SK-N-SH (cell line): ENCODE data around the gene ALDH3B1. TPM values are rescaled to one million over a fixed set of nuclear protein-coding genes. Genes with fewer than 3 reads are reported as not detected.
A peak's percentile ranks its signal among the peaks of the same experiment; 100 is the strongest.

Source experiments
- CTCF ChIA-PET: fragments of 300-600, 350-600 bp; formaldehyde crosslinking; extraction: SDS; loops from one replicate; lab custom pipeline; 2021; lab: Yijun Ruan, JAX
- POLR2A ChIA-PET: fragments of 350-600 bp; sonication (Branson Sonifier 250); formaldehyde crosslinking; extraction: SDS; loops from one replicate; lab custom pipeline; 2020; ENCODE audit warnings: antibody characterized with exemption, inconsistent platforms; lab: Yijun Ruan, JAX
- DNase-seq: peaks from one replicate; pipeline ENCODE4 v3.0.0; 2012
- H2AFZ ChIP-seq: fragments of 200-600 bp; sonication (generic); 2 replicates; pipeline ENCODE4 v1.8.1; 2016; ENCODE audit warnings: antibody characterized with exemption, mild to moderate bottlenecking, low read depth
- H3F3A ChIP-seq: fragments of 200-600 bp; sonication (generic); replicated peaks from 2 replicates; pipeline ENCODE3; 2016; ENCODE audit warnings: antibody characterized with exemption, mild to moderate bottlenecking; ENCODE audit not compliant: insufficient read depth
- H3K27ac ChIP-seq, 2 experiments: fragments of 200-500 bp in 1 of 2; fragments of 200-600 bp in 1 of 2; sonication (Bioruptor generic) in 1 of 2; sonication (generic), shearing (Covaris generic) in 1 of 2; 2 replicates each; pipeline versions ENCODE4 v1.5.1 to v1.6.1; 2014 to 2016; ENCODE audit warnings: low read depth in 2 of 2, inconsistent platforms in 1 of 2, low read length in 1 of 2, mild to moderate bottlenecking in 1 of 2, mixed read lengths in 1 of 2
- H3K27me3 ChIP-seq: fragments of 200-600 bp; sonication (generic), shearing (Covaris generic); 2 replicates; pipeline ENCODE4 v1.6.1; 2016; ENCODE audit warnings: mixed run types; ENCODE audit not compliant: insufficient read depth
- H3K36me3 ChIP-seq, 2 experiments: fragments of 200-500 bp in 1 of 2; fragments of 200-600 bp in 1 of 2; sonication (Bioruptor generic) in 1 of 2; sonication (generic) in 1 of 2; replicated peaks in 1 of 2; 2 replicates each; pipeline versions ENCODE3 to v1.5.1; 2014 to 2016; ENCODE audit warnings: low read length in 1 of 2, mild to moderate bottlenecking in 1 of 2; ENCODE audit not compliant: insufficient read depth in 2 of 2, control insufficient read depth in 1 of 2
- H3K4me1 ChIP-seq, 2 experiments: fragments of 200-500 bp in 1 of 2; fragments of 200-600 bp in 1 of 2; sonication (Bioruptor generic) in 1 of 2; sonication (generic), shearing (Covaris generic) in 1 of 2; 2 replicates each; pipeline versions ENCODE4 v1.5.1 to v1.6.1; 2014 to 2016; ENCODE audit warnings: low read depth in 1 of 2, low read length in 1 of 2, mixed run types in 1 of 2; ENCODE audit not compliant: insufficient read depth in 2 of 2, control insufficient read depth in 1 of 2
- H3K4me2 ChIP-seq: fragments of 200-600 bp; sonication (generic), shearing (Covaris generic); 2 replicates; pipeline ENCODE4 v1.6.1; 2017; ENCODE audit warnings: mixed run types
- H3K4me3 ChIP-seq, 2 experiments: fragments of 200-500 bp in 1 of 2; fragments of 200-600 bp in 1 of 2; sonication (Bioruptor generic) in 1 of 2; sonication (generic), shearing (Covaris generic) in 1 of 2; 2 replicates each; pipeline versions ENCODE4 v1.5.1 to v1.8.1; 2014 to 2016; ENCODE audit warnings: low read depth in 2 of 2, inconsistent platforms in 1 of 2, low read length in 1 of 2, mild to moderate bottlenecking in 1 of 2, mixed read lengths in 1 of 2, moderate library complexity in 1 of 2
- H3K79me2 ChIP-seq: fragments of 200-600 bp; sonication (generic); 2 replicates; pipeline ENCODE4 v1.8.1; 2017; ENCODE audit warnings: mild to moderate bottlenecking; ENCODE audit not compliant: insufficient read depth
- H3K9ac ChIP-seq: fragments of 200-600 bp; sonication (generic); 2 replicates; pipeline ENCODE4 v1.6.1; 2017; ENCODE audit warnings: mixed run types
- H3K9me2 ChIP-seq: fragments of 200-600 bp; sonication (generic); 2 replicates; pipeline ENCODE4 v1.6.1; 2017; ENCODE audit warnings: mixed run types
- H3K9me3 ChIP-seq: fragments of 200-600 bp; sonication (generic); 2 replicates; pipeline ENCODE4 v1.6.1; 2017; ENCODE audit warnings: mixed run types, mild to moderate bottlenecking, moderate library complexity
- H4K20me1 ChIP-seq: fragments of 200-600 bp; sonication (generic); 2 replicates; pipeline ENCODE4 v1.6.1; 2017; ENCODE audit warnings: mild to moderate bottlenecking, mixed run types; ENCODE audit not compliant: insufficient read depth
- EP300 ChIP-seq, 2 experiments: IDR thresholded peaks; 2 replicates each; pipeline versions ENCODE4 v1.4.0 to v1.6.1; 2012; ENCODE audit warnings: borderline replicate concordance in 1 of 2, low read depth in 1 of 2, low read length in 1 of 2
- EZH2phosphoT487 ChIP-seq: fragments of 200-600 bp; sonication (generic); IDR thresholded peaks from 2 replicates; pipeline ENCODE4 v1.6.1; 2017; ENCODE audit warnings: low read depth, mixed run types, mild to moderate bottlenecking, antibody characterized with exemption, moderate library complexity, borderline replicate concordance
- FOSL2 ChIP-seq: IDR thresholded peaks from 2 replicates; pipeline ENCODE4 v1.4.0; 2012; ENCODE audit warnings: low read depth, mild to moderate bottlenecking, moderate library complexity, borderline replicate concordance
- IRF3 ChIP-seq: fragments of 150-350 bp; IDR thresholded peaks from 2 replicates; pipeline ENCODE4 v1.6.1; 2016; ENCODE audit warnings: mild to moderate bottlenecking, low read depth, low read length
- MAX ChIP-seq: IDR thresholded peaks from 2 replicates; pipeline ENCODE4 v1.4.0; 2012; ENCODE audit warnings: low read depth
- NFIC ChIP-seq: IDR thresholded peaks from 2 replicates; pipeline ENCODE4 v1.4.0; 2012; ENCODE audit warnings: borderline replicate concordance
- NRF1 ChIP-seq: IDR thresholded peaks from 2 replicates; pipeline ENCODE4 v1.6.1; 2012; ENCODE audit warnings: low read depth, mild to moderate bottlenecking, low read length
- PBX3 ChIP-seq: IDR thresholded peaks from 2 replicates; pipeline ENCODE4; 2012
- POLR2AphosphoS5 ChIP-seq: IDR thresholded peaks from 2 replicates; pipeline ENCODE4 v1.6.1; 2012; ENCODE audit warnings: low read depth, low read length
- RAD21 ChIP-seq: IDR thresholded peaks from 2 replicates; pipeline ENCODE4 v1.6.1; 2012; ENCODE audit warnings: mild to moderate bottlenecking, low read length
- REST ChIP-seq: IDR thresholded peaks from 2 replicates; pipeline ENCODE4 v1.6.1; 2012; ENCODE audit warnings: mild to moderate bottlenecking, low read depth, low read length, moderate library complexity
- SIN3A ChIP-seq: IDR thresholded peaks from 2 replicates; pipeline ENCODE4 v1.6.1; 2012; ENCODE audit warnings: low read depth, mild to moderate bottlenecking, low read length, moderate library complexity, borderline replicate concordance
- SMC3 ChIP-seq: IDR thresholded peaks from 2 replicates; pipeline ENCODE4 v1.6.1; 2012; ENCODE audit warnings: low read depth, low read length, improper control_type of control experiment
- TCF12 ChIP-seq: IDR thresholded peaks from 2 replicates; pipeline ENCODE4 v1.4.0; 2012
- TEAD4 ChIP-seq: IDR thresholded peaks from 2 replicates; pipeline ENCODE4 v1.4.0; 2012; ENCODE audit warnings: mild to moderate bottlenecking, borderline replicate concordance; ENCODE audit not compliant: insufficient read depth
- USF1 ChIP-seq: IDR thresholded peaks from 2 replicates; pipeline ENCODE4 v1.4.0; 2012; ENCODE audit warnings: low read depth, borderline replicate concordance
- USF2 ChIP-seq: fragments of 150-350 bp; IDR thresholded peaks from 2 replicates; pipeline ENCODE4 v1.6.1; 2017; ENCODE audit warnings: antibody characterized with exemption, low read length, low read depth, borderline replicate concordance
- YY1 ChIP-seq: IDR thresholded peaks from 2 replicates; pipeline ENCODE4 v1.4.0; 2012; ENCODE audit warnings: low read depth, mild to moderate bottlenecking
- WGBS: methylation state at CpG from one replicate; pipeline ENCODE4 v1.1.6; 2017; ENCODE audit warnings: low lambda C conversion rate; 5-methylcytosine and 5-hydroxymethylcytosine counted together
- polyA plus RNA-seq, 3 experiments: library from polyadenylated mRNA; depleted of rRNA; stranded (reverse); fragments of >200 nt; gene quantifications; 2 replicates each; pipeline ENCODE4 v1.2.3, GENCODE V29; 2012

ALDH3B1 gene
- polyA plus RNA-seq, 1 of the 3 experiments (the other 2 are of a cell fraction): 14.9 TPM

- ChIA-PET CTCF (interaction anchor here (1.0 kb wide), 1 partner anchor 44 kb away, joined by 5 read pairs; no protein-coding TSS in a partner anchor), POLR2A (no interaction called here)
- Histone ChIP-seq H3K36me3 (no peaks in the 10 kb centered on the region), H3K27me3 (no peaks in the 10 kb centered on the region), H3K79me2 (no peaks in the 10 kb centered on the region), H3K9me2 (no peaks in the 10 kb centered on the region), H3K27ac (no peak overlapping the region), H3F3A (peaks cover 3% of the 10 kb centered on the region), H3K4me2 (no peak overlapping the region), H3K4me3 (no peak overlapping the region), H3K4me1 (peaks cover 0 to 13% of the 10 kb centered on the region in 2 experiments; a peak in 1 of 4 replicates), H4K20me1 (no peaks in the 10 kb centered on the region), H3K9me3 (no peaks in the 10 kb centered on the region), H2AFZ (no peak overlapping the region), H3K9ac (no peak overlapping the region)
- DNase-seq: peak; percentile 4
- TF ChIP-seq NFIC: no peak
- TF ChIP-seq USF1: no peak
- no peak for TF ChIP-seq NRF1
- no peak for TF ChIP-seq REST
- no peak for TF ChIP-seq TCF12
- no peak for TF ChIP-seq POLR2AphosphoS5
- TF ChIP-seq SMC3: no peak
- no peak for TF ChIP-seq EP300 (IDR thresholded peaks at IDR 0.05; ENCODE audit: borderline replicate concordance in 1 of 2, low read depth in 1 of 2, low read length in 1 of 2)
- TF ChIP-seq PBX3: no peak
- TF ChIP-seq IRF3: no peak
- no peak for TF ChIP-seq MAX
- no peak for TF ChIP-seq YY1
- TF ChIP-seq TEAD4: no peak
- no peak for TF ChIP-seq FOSL2
- TF ChIP-seq SIN3A: no peak
- no peak for TF ChIP-seq RAD21
- TF ChIP-seq EZH2phosphoT487: no peak
- no peak for TF ChIP-seq USF2
- WGBS: 92% methylated on average over 5 of the region's 5 CpGs
Measured at GRCh38 chr11:67999704-68000103, 10.4 kb upstream of the ALDH3B1 start.
